H1 (cell line): ENCODE measurements around the gene RNU6-1. TPM values are rescaled to one million over a fixed set of nuclear protein-coding genes. Genes with fewer than 3 reads are reported as not detected.

Source experiments
- CTCF ChIA-PET: fragments of 300-600 bp; sonication (Branson Sonifier 250); formaldehyde crosslinking; loops from one replicate; lab custom pipeline; 2021; ENCODE audit not compliant: partially characterized antibody; lab: Charles Lee
- POLR2A ChIA-PET: fragments of 300-600 bp; sonication (Branson Sonifier 250); formaldehyde crosslinking; loops from one replicate; lab custom pipeline; 2021; ENCODE audit warnings: inconsistent platforms; ENCODE audit not compliant: partially characterized antibody; lab: Charles Lee
- DNase-seq, 2 experiments: peaks; one replicate each; pipeline versions ENCODE4 v3.0.0 to v3.0.0-alpha.2; 2010 to 2022; ENCODE audit warnings: low spot score in 2 of 2, low read depth in 1 of 2, mixed read lengths in 1 of 2
- FAIRE-seq: peaks from 2 replicates; lab custom pipeline; 2011; peaks lifted over from hg19 to GRCh38; lab: Jason Lieb, UNC
- H2AFZ ChIP-seq: 2 replicates; pipeline ENCODE4 v1.8.1; 2012; ENCODE audit warnings: low read length, inconsistent platforms
- H2AK5ac ChIP-seq: 2 replicates; pipeline ENCODE4 v1.6.1; 2013; ENCODE audit warnings: low read depth, low read length
- H2BK120ac ChIP-seq: replicated peaks from 2 replicates; pipeline ENCODE3; 2013; ENCODE audit warnings: low read depth, low read length, inconsistent platforms
- H2BK12ac ChIP-seq: 2 replicates; pipeline ENCODE4 v1.6.1; 2013; ENCODE audit warnings: low read depth, low read length
- H2BK15ac ChIP-seq: 2 replicates; pipeline ENCODE4 v1.6.1; 2013; ENCODE audit warnings: low read length
- H2BK20ac ChIP-seq: 2 replicates; pipeline ENCODE4 v1.6.1; 2013; ENCODE audit warnings: low read length
- H2BK5ac ChIP-seq: 2 replicates; pipeline ENCODE4 v1.6.1; 2013; ENCODE audit warnings: low read depth, low read length
- H3K14ac ChIP-seq: 2 replicates; pipeline ENCODE4 v1.6.1; 2013; ENCODE audit warnings: inconsistent platforms; ENCODE audit not compliant: insufficient read length
- H3K18ac ChIP-seq: 2 replicates; pipeline ENCODE4 v1.6.1; 2013; ENCODE audit warnings: low read length; ENCODE audit errors: extremely low read depth
- H3K23ac ChIP-seq: 2 replicates; pipeline ENCODE4 v1.6.1; 2013; ENCODE audit warnings: inconsistent platforms; ENCODE audit not compliant: insufficient read length
- H3K23me2 ChIP-seq: 2 replicates; pipeline ENCODE4 v1.6.1; 2013; ENCODE audit warnings: low read depth, low read length
- H3K27ac ChIP-seq: 2 replicates; pipeline ENCODE4 v1.6.1; 2011; ENCODE audit warnings: low read depth, low read length, inconsistent platforms
- H3K27me3 ChIP-seq, 4 experiments: replicated peaks in 1 of 4; 1 replicate in 1 of 4; 2 replicates in 3 of 4; pipeline versions ENCODE4 v1.6.1 to v1.8.1; 2011 to 2013; ENCODE audit warnings: low read length in 3 of 4, mild to moderate bottlenecking in 3 of 4, inconsistent platforms in 2 of 4, mixed read lengths in 2 of 4, moderate library complexity in 1 of 4; ENCODE audit not compliant: control insufficient read depth in 3 of 4, insufficient read depth in 3 of 4; ENCODE audit errors: extremely low read depth in 1 of 4
- H3K36me3 ChIP-seq, 4 experiments: 2 replicates each; pipeline versions ENCODE4 v1.6.1 to v1.8.1; 2011 to 2013; ENCODE audit warnings: mild to moderate bottlenecking in 4 of 4, low read length in 3 of 4, moderate library complexity in 2 of 4, control low read depth in 1 of 4, inconsistent platforms in 1 of 4; ENCODE audit not compliant: insufficient read depth in 4 of 4, control insufficient read depth in 2 of 4
- H3K4ac ChIP-seq: replicated peaks from 2 replicates; pipeline ENCODE3; 2013; ENCODE audit warnings: low read length, low read depth, mixed read lengths, inconsistent platforms; ENCODE audit not compliant: insufficient read length
- H3K4me1 ChIP-seq, 4 experiments: replicated peaks in 1 of 4; 1 replicate in 1 of 4; 2 replicates in 3 of 4; pipeline versions ENCODE4 v1.6.1 to v1.8.1; 2011 to 2013; ENCODE audit warnings: low read length in 3 of 4, inconsistent platforms in 2 of 4, mixed read lengths in 1 of 4; ENCODE audit not compliant: insufficient read depth in 4 of 4, control insufficient read depth in 3 of 4
- H3K4me2 ChIP-seq, 2 experiments: 2 replicates each; pipeline versions ENCODE4 v1.6.1 to v1.8.1; 2011 to 2013; ENCODE audit warnings: low read depth in 2 of 2, low read length in 2 of 2, control low read depth in 1 of 2, inconsistent platforms in 1 of 2, mild to moderate bottlenecking in 1 of 2; ENCODE audit not compliant: insufficient read depth in 1 of 2
- H3K4me3 ChIP-seq, 4 experiments: fragments of 200-600, 300-600 bp in 1 of 4; sonication (generic), shearing (Covaris generic), sonication (Bioruptor Twin) in 1 of 4; 2 replicates each; pipeline versions ENCODE4 v1.5.1 to v1.8.1; 2011 to 2016; ENCODE audit warnings: low read length in 4 of 4, low read depth in 3 of 4, control low read depth in 2 of 4, inconsistent platforms in 2 of 4, mild to moderate bottlenecking in 2 of 4, mixed read lengths in 1 of 4, moderate library complexity in 1 of 4; ENCODE audit not compliant: insufficient read depth in 2 of 4; ENCODE audit errors: extremely low read depth in 1 of 4
- H3K56ac ChIP-seq: replicated peaks from 2 replicates; pipeline ENCODE3; 2013; ENCODE audit warnings: low read depth, mild to moderate bottlenecking, mixed read lengths, low read length, inconsistent platforms; ENCODE audit not compliant: insufficient read length
- H3K79me1 ChIP-seq: 2 replicates; pipeline ENCODE4 v1.6.1; 2013; ENCODE audit warnings: low read depth, low read length, control low read depth
- H3K79me2 ChIP-seq, 2 experiments: 2 replicates each; pipeline versions ENCODE4 v1.6.1 to v1.8.1; 2012 to 2013; ENCODE audit warnings: low read length in 2 of 2, mild to moderate bottlenecking in 2 of 2, inconsistent platforms in 1 of 2; ENCODE audit not compliant: insufficient read depth in 2 of 2, control insufficient read depth in 1 of 2
- H3K9ac ChIP-seq, 4 experiments: replicated peaks in 1 of 4; 1 replicate in 1 of 4; 2 replicates in 3 of 4; pipeline versions ENCODE4 v1.6.1 to v1.8.1; 2011 to 2013; ENCODE audit warnings: low read depth in 3 of 4, low read length in 3 of 4, control low read depth in 2 of 4, mild to moderate bottlenecking in 2 of 4, moderate library complexity in 2 of 4, inconsistent platforms in 1 of 4; ENCODE audit errors: extremely low read depth in 1 of 4
- H3K9me3 ChIP-seq, 2 experiments: 2 replicates each; pipeline versions ENCODE4 v1.6.1 to v1.8.1; 2012 to 2013; ENCODE audit warnings: mild to moderate bottlenecking in 2 of 2, moderate library complexity in 2 of 2, control low read depth in 1 of 2, inconsistent platforms in 1 of 2, low read depth in 1 of 2, low read length in 1 of 2, mixed read lengths in 1 of 2; ENCODE audit not compliant: insufficient read depth in 2 of 2
- H4K20me1 ChIP-seq, 2 experiments: replicated peaks in 1 of 2; 2 replicates each; pipeline versions ENCODE3 to v1.8.1; 2011 to 2013; ENCODE audit warnings: inconsistent platforms in 2 of 2, low read length in 2 of 2, mild to moderate bottlenecking in 1 of 2; ENCODE audit not compliant: insufficient read depth in 2 of 2, control insufficient read depth in 1 of 2
- H4K5ac ChIP-seq: 2 replicates; pipeline ENCODE4 v1.6.1; 2013; ENCODE audit warnings: low read length, low read depth, mixed read lengths, inconsistent platforms; ENCODE audit not compliant: insufficient read length
- H4K8ac ChIP-seq: 2 replicates; pipeline ENCODE4 v1.8.0; 2013; ENCODE audit warnings: mild to moderate bottlenecking, moderate library complexity, low read length, inconsistent platforms; ENCODE audit not compliant: insufficient read depth; ENCODE audit errors: extremely low read depth
- H4K91ac ChIP-seq: replicated peaks from 2 replicates; pipeline ENCODE3; 2013; ENCODE audit warnings: low read length, mixed read lengths, inconsistent platforms; ENCODE audit not compliant: insufficient read length
- GTF2F1 ChIP-seq: IDR thresholded peaks from 2 replicates; pipeline ENCODE4 v1.6.1; 2012; ENCODE audit warnings: low read depth, low read length, improper control_type of control experiment, borderline replicate concordance
- WGBS, 2 experiments: shearing (Covaris generic) in 1 of 2; methylation state at CpG; one replicate each; pipeline versions ENCODE4 v1.1.6 to v1.1.7; 2013 to 2015; ENCODE audit warnings: low lambda C conversion rate in 2 of 2, mixed read lengths in 2 of 2, inconsistent platforms in 1 of 2, low coverage in 1 of 2, missing lambda C conversion rate in 1 of 2; ENCODE audit not compliant: insufficient replicate concordance in 2 of 2, insufficient coverage in 1 of 2, insufficient read length in 1 of 2; ENCODE audit errors: extremely low coverage in 1 of 2, missing lambda C conversion rate in 1 of 2; 5-methylcytosine and 5-hydroxymethylcytosine counted together
- polyA plus RNA-seq, 7 experiments: library from polyadenylated mRNA; depleted of rRNA in 3 of 7; stranded (reverse) in 5 of 7; unstranded in 2 of 7; fragments of >200 nt in 5 of 7; fragments of 200-250 nt in 2 of 7; gene quantifications; 1 replicate in 5 of 7; 2 replicates in 1 of 7; 4 replicates in 1 of 7; pipeline versions ENCODE4 v1.2.1 to v1.2.3, GENCODE V29; 2011 to 2013; ENCODE audit warnings: missing spikeins in 2 of 7, mixed read lengths in 2 of 7
- total RNA-seq: library from RNA; stranded (reverse); fragmentation: NEBNext Ultra II Directional; extraction: Animal tissue kit (Norgen Biotek cat#: 25700); gene quantifications from 2 replicates; pipeline ENCODE4 v1.2.1, GENCODE V29; 2021
- TF ChIP-seq, protein P1 (sequence below): IDR thresholded peaks from 2 replicates; pipeline ENCODE4 v1.6.1; 2012; ENCODE audit warnings: inconsistent platforms

Gene RNU6-1
- total and polyA plus RNA-seq, 2 of the 8 experiments (the other 6 are each of a cell fraction or from before 2014, with no cell fraction given) = not detected

GRCh38 chr15:67805008-67805665 lies 34.7 kb downstream of the RNU6-1 start:
- no peaks in the 10 kb centered on the region for H3K79me1 ChIP-seq
- H2BK15ac ChIP-seq = peak overlapping the region; percentile 89; the same call in 1 of the 2 replicates
- H3K23ac ChIP-seq = no peak overlapping the region
- H4K8ac ChIP-seq = no peak overlapping the region; the same call in none of the 2 replicates
- peak overlapping the region; percentile 81 for H3K18ac ChIP-seq
- H2BK120ac ChIP-seq = no peak overlapping the region
- H2AFZ ChIP-seq = no peak overlapping the region
- H3K79me2 ChIP-seq = no peaks in the 10 kb centered on the region
- H3K27ac ChIP-seq = no peak overlapping the region
- H3K4ac ChIP-seq = peak overlapping the region; percentile 79
- H3K36me3 ChIP-seq = no peaks in the 10 kb centered on the region
- no peaks in the 10 kb centered on the region; a peak in 2 of 7 replicates for H3K27me3 ChIP-seq
- CTCF ChIA-PET = interaction anchor here (0.5 to 2.0 kb wide), 4 partner anchors 10 to 348 kb away, joined by 3 to 7 read pairs (median 4); no protein-coding TSS in a partner anchor
- H3K4me2 ChIP-seq = peak overlapping the region in 1 of 2 experiments; percentile 30; a peak in 1 of 4 replicates
- H3K9me3 ChIP-seq = no peaks in the 10 kb centered on the region
- no peak overlapping the region for H3K56ac ChIP-seq
- H2AK5ac ChIP-seq = no peak overlapping the region
- POLR2A ChIA-PET = interaction anchor here (1.0 kb wide), 1 partner anchor 12 kb away, joined by 3 read pairs; no protein-coding TSS in a partner anchor
- no peak overlapping the region for H3K4me3 ChIP-seq
- DNase-seq (peak in 1 of 2 experiments; percentile 49), FAIRE-seq (no peak)
- H3K23me2 ChIP-seq = no peaks in the 10 kb centered on the region
- no peak overlapping the region for H3K9ac ChIP-seq
- peak overlapping the region; percentile 12 for H4K91ac ChIP-seq
- H4K5ac ChIP-seq = no peak overlapping the region
- H4K20me1 ChIP-seq = peaks cover 0 to 2% of the 10 kb centered on the region in 2 experiments
- H2BK20ac ChIP-seq = peak overlapping the region; percentile 23; the same call in 1 of the 2 replicates
- H2BK12ac ChIP-seq = peak overlapping the region; percentile 84; the same call in 1 of the 2 replicates
- peak overlapping the region; percentile 87; the same call in 1 of the 2 replicates for H2BK5ac ChIP-seq
- no peak for TF ChIP-seq GTF2F1
- TF ChIP-seq, protein P1, sequence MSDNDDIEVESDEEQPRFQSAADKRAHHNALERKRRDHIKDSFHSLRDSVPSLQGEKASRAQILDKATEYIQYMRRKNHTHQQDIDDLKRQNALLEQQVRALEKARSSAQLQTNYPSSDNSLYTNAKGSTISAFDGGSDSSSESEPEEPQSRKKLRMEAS = 0 out of 2 replicates have a peak, but pooled peaks have one; percentile 20
- WGBS, 2 experiments = 83% methylated on average over 17 of the region's 17 CpGs; no CpG with 5 or more reads in 1 of the 2 experiments
- H3K14ac ChIP-seq = no peak overlapping the region
- peaks cover 0 to 24% (median 15%) of the 10 kb centered on the region in 4 experiments; a peak in 6 of 7 replicates for H3K4me1 ChIP-seq
